OCI-LY1 (cell line): Measurements from ENCODE around the gene TEX10.

Experiments
- CTCF ChIP-seq: fragments of 200-600 bp; sonication (generic), shearing (Covaris generic); IDR thresholded peaks from 2 replicates; pipeline ENCODE4 v1.5.1; 2017; ENCODE audit warnings: mild to moderate bottlenecking, antibody characterized with exemption, low read length, moderate library complexity, mixed read lengths
- EZH2 ChIP-seq: fragments of 200-600 bp; sonication (generic), shearing (Covaris generic); IDR thresholded peaks from 2 replicates; pipeline ENCODE4 v1.8.0; 2017; ENCODE audit warnings: borderline replicate concordance, mixed run types, mild to moderate bottlenecking, antibody characterized with exemption, low read length, moderate library complexity, mixed read lengths

- no peak for TF ChIP-seq CTCF
- no peak for TF ChIP-seq EZH2
These were observed 43.7 kb downstream of the TEX10 start for GRCh38 chr9:100308965-100309564.
